GM18517 (cell line): Measurements from ENCODE around the gene SLC18A2.

ENCODE experiments used
- ATAC-seq: cut with Tn5 transposase; IDR thresholded peaks from one replicate; pipeline ENCODE4 v1.9.1; 2021; ENCODE audit warnings: mild to moderate bottlenecking, moderate library complexity; ENCODE audit not compliant: unreplicated experiment

The SLC18A2 gene

GRCh38 chr10:117306674-117307073 is 65.8 kb downstream of the SLC18A2 start:
- no peak for ATAC-seq

GRCh38 chr10:117311261-117311660 is 70.3 kb downstream of the SLC18A2 start:
- ATAC-seq: no peak

GRCh38 chr10:117312430-117312829 is 71.5 kb downstream of the SLC18A2 start:
- ATAC-seq: no peak

DNA sequence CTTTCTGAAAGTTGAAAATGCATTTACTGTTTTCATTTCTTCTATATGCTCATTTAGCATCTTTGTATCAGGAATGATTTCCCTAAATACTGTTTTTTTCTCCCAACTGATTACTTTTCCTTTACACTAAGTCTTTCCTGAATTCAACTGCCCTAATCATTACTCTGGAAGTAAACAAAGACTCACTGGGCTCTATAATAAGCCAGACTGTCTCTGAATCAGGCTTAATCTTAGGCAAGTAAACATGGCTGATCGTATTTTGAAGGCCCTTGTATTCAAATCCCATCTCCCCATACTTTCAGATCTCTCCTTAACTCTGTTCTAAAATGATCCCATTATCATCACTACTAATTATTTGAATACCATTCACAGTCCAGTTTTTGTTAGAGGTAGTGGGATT is 72.7 kb downstream of the SLC18A2 start:
- ATAC-seq: no peak

- no peak for ATAC-seq
Measured at GRCh38 chr10:117316701-117317100, 75.8 kb downstream of the SLC18A2 start.

- ATAC-seq: no peak
Measured at GRCh38 chr10:117318909-117319308, 78.0 kb downstream of the SLC18A2 start.

DNA sequence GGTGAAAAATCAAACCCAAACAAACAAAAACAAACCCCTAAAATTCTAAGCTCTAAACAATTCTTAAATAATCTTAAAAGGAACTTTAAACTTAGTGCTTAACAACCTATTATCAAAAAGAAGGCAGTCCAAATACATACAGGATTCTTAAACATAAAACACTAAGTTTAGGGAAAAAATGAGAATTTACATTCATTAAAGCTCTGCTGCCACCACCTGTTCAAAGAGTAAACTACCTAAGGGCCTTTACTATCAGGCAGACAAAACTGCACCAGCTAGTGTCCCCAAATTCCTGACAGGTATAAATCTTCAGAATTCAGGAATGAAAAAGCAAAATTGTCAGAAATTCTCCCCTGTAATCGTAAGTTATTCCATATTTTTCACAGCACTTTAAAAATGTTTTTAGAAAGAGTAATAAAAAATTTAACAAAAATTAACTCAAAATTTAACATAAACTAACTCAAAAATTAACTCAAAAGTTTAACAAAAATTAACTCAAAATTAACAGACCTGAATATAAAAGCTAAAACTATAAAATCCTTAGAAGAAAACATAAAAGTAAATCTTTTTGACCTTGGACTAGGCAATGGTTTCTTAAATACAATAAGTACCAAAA is 79.2 kb downstream of the SLC18A2 start:
- ATAC-seq: no peak

DNA sequence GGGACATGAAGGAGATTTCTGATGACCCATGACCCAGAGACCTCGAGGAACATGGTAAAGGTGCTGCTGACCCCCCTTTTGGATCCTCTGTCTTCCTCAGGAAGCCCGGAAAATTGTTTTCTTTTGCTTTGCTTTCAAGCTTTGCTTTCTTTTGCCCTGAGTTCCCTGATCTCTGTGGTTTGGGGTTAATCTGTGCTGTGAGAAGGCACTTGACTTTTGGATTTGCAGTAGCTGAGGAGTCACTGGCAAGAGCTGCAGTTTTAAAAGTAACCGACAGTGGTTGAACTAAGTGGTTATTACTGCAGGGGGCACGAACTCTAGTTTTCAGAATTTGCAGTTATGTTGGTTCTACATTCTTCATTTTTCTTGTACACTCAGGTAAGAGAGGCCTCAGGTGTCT is 81.3 kb downstream of the SLC18A2 start:
- no peak for ATAC-seq

GRCh38 chr10:117324367-117324766 is 83.5 kb downstream of the SLC18A2 start:
- ATAC-seq: no peak

- no peak for ATAC-seq
Measured at GRCh38 chr10:117327262-117327661, 86.3 kb downstream of the SLC18A2 start.
